CD4-positive, alpha-beta memory T cell (primary cell): ENCODE data around the gene MYO1D. TPM values are rescaled to one million over a fixed set of nuclear protein-coding genes. Genes with fewer than 3 reads are reported as not detected.
A peak's percentile ranks its signal among the peaks of the same experiment; 100 is the strongest.

Experiments used
- CTCF ChIA-PET: fragments of 350-600 bp; sonication (Branson Sonifier 250); formaldehyde crosslinking; loops from one replicate; lab custom pipeline; 2021; ENCODE audit warnings: inconsistent platforms; ENCODE audit not compliant: partially characterized antibody; lab: Charles Lee
- POLR2A ChIA-PET: fragments of 350-600 bp; sonication (Branson Sonifier 250); formaldehyde crosslinking; loops from one replicate; lab custom pipeline; 2021; ENCODE audit not compliant: partially characterized antibody; lab: Charles Lee
- DNase-seq, 5 donors: peaks; one replicate each; pipeline versions ENCODE4 v3.0.0 to v3.0.0-alpha.2; 2020 to 2022; ENCODE audit warnings: mixed read lengths in 1 of 5
- H3K27ac ChIP-seq: one replicate; pipeline ENCODE4 v1.7.0; 2013; ENCODE audit warnings: low read depth, low read length
- H3K27me3 ChIP-seq: 2 replicates; pipeline ENCODE4 v1.7.0; 2013; ENCODE audit warnings: mild to moderate bottlenecking, low read length, moderate library complexity; ENCODE audit not compliant: insufficient read depth
- H3K36me3 ChIP-seq: 2 replicates; pipeline ENCODE4 v1.7.0; 2013; ENCODE audit warnings: mild to moderate bottlenecking, low read length, moderate library complexity; ENCODE audit not compliant: insufficient read depth
- H3K4me1 ChIP-seq: 2 replicates; pipeline ENCODE4 v1.7.0; 2013; ENCODE audit warnings: mild to moderate bottlenecking, low read length, moderate library complexity; ENCODE audit not compliant: insufficient read depth
- H3K4me3 ChIP-seq, 2 donors: one replicate each; pipeline ENCODE4 v1.7.0; 2013; ENCODE audit warnings: low read length in 2 of 2, mild to moderate bottlenecking in 1 of 2
- H3K9me3 ChIP-seq, 2 donors: one replicate each; pipeline ENCODE4 v1.7.0; 2013; ENCODE audit warnings: low read length in 2 of 2, control low read depth in 1 of 2; ENCODE audit not compliant: control insufficient read depth in 1 of 2
- H3K27ac Mint-ChIP-seq, 7 donors: one replicate each; pipeline ENCODE4 v1.8.0; 2020 to 2021; ENCODE audit warnings: mixed read lengths in 7 of 7, mild to moderate bottlenecking in 6 of 7, inconsistent platforms in 3 of 7, moderate library complexity in 3 of 7
- H3K27me3 Mint-ChIP-seq, 2 donors: one replicate each; pipeline ENCODE4 v1.8.0; 2020 to 2021; ENCODE audit warnings: mixed read lengths in 2 of 2
- H3K36me3 Mint-ChIP-seq, 2 donors: one replicate each; pipeline ENCODE4 v1.8.0; 2020 to 2021; ENCODE audit warnings: mixed read lengths in 2 of 2, inconsistent platforms in 1 of 2, mild to moderate bottlenecking in 1 of 2
- H3K4me1 Mint-ChIP-seq, 4 donors: one replicate each; pipeline ENCODE4 v1.8.0; 2020 to 2021; ENCODE audit warnings: mixed read lengths in 4 of 4, mild to moderate bottlenecking in 1 of 4
- H3K4me3 Mint-ChIP-seq, 8 donors: one replicate each; pipeline ENCODE4 v1.8.0; 2020 to 2021; ENCODE audit warnings: mixed read lengths in 8 of 8, mild to moderate bottlenecking in 7 of 8, moderate library complexity in 6 of 8, inconsistent platforms in 3 of 8
- H3K9me3 Mint-ChIP-seq, 8 donors: one replicate each; pipeline ENCODE4 v1.8.0; 2020 to 2021; ENCODE audit warnings: mixed read lengths in 8 of 8, mild to moderate bottlenecking in 5 of 8, inconsistent platforms in 3 of 8, moderate library complexity in 1 of 8
- intact Hi-C: fragments of 100-400 bp; cut with micrococcal nuclease; formaldehyde crosslinking; loops from one replicate; pipeline ENCODE4 v1.15.1; 2023
- polyA plus RNA-seq, 2 donors: library from polyadenylated mRNA; unstranded; fragments of 300-500 nt; fragmentation: Illumina TruSeq; gene quantifications; one replicate each; pipeline ENCODE4 v1.2.3, GENCODE V29; 2021
- total RNA-seq, 2 experiments: library from RNA; stranded (reverse); gene quantifications; one replicate each; pipeline ENCODE4 v1.2.3, GENCODE V29; 2021

Gene MYO1D
- total and polyA plus RNA-seq, 4 experiments from 2014 or later, result 2.0 to 12.7 (median 10.5) TPM

- H3K4me1 Mint-ChIP-seq, result peaks cover 21 to 43% (median 31%) of the 10 kb centered on the region in 4 donors
- no peaks in the 10 kb centered on the region for H3K27me3 Mint-ChIP-seq
- H3K36me3 Mint-ChIP-seq, result peaks cover 8 to 31% of the 10 kb centered on the region in 2 donors
- peak within 1 kb of the TSS; percentile 79 for H3K27ac ChIP-seq
- H3K36me3 ChIP-seq, result peaks cover 9% of the 10 kb centered on the region
- ChIA-PET CTCF (interaction anchor here (0.5 to 13.5 kb wide), 34 partner anchors 9 to 433 kb away, joined by 3 to 121 read pairs (median 3); partner anchors contain the start of gene MYO1D), POLR2A (interaction anchor here (0.7 to 2.3 kb wide), 19 partner anchors 10 to 544 kb away, joined by 3 to 10 read pairs (median 4); partner anchors contain the start of genes C17orf75, CDK5R1 and ZNF207)
- peaks cover 27% of the 10 kb centered on the region for H3K4me1 ChIP-seq
- intact Hi-C loops, result loop anchor here (1.0 to 5.0 kb wide), 4 partner anchors 17 to 433 kb away; partner anchors contain the start of genes CDK5R1, MYO1D and ZNF207
- no peaks in the 10 kb centered on the region for H3K9me3 Mint-ChIP-seq
- H3K4me3 ChIP-seq, result peak within 1 kb of the TSS; percentile 66 to 71
- peak within 1 kb of the TSS; percentile 85 to 96 (median 90) for H3K4me3 Mint-ChIP-seq
- H3K27me3 ChIP-seq, result no peaks in the 10 kb centered on the region
- DNase-seq, result peak; percentile 98 to 99 (median 99)
- H3K27ac Mint-ChIP-seq, result peak within 1 kb of the TSS; percentile 33 to 96 (median 90)
- no peaks in the 10 kb centered on the region for H3K9me3 ChIP-seq
Measured at GRCh38 chr17:32444301-32445073, 432.4 kb downstream of the MYO1D start, which contains the start of gene PSMD11. PSMD11 (plus strand) TSS chr17:32444510; CDS start chr17:32444524, 14 bp downstream.

GRCh38 chr17:32443827-32444300 is 433.1 kb downstream of the MYO1D start:
- Histone ChIP-seq H3K36me3 (peaks cover 4% of the 10 kb centered on the region), H3K27ac (peak overlapping the region; percentile 79), H3K9me3 (no peaks in the 10 kb centered on the region), H3K27me3 (no peaks in the 10 kb centered on the region), H3K4me1 (peaks cover 27% of the 10 kb centered on the region), H3K4me3 (peak overlapping the region; percentile 66 to 71)
- ChIA-PET CTCF (interaction anchor here (0.6 to 13.5 kb wide), 34 partner anchors 10 to 434 kb away, joined by 3 to 121 read pairs (median 3); partner anchors contain the start of gene MYO1D), POLR2A (interaction anchor here (0.7 to 2.3 kb wide), 16 partner anchors 10 to 543 kb away, joined by 3 to 10 read pairs (median 4); partner anchors contain the start of gene ZNF207)
- Mint-ChIP-seq H3K4me1 (peaks cover 21 to 39% (median 31%) of the 10 kb centered on the region in 4 donors), H3K36me3 (peaks cover 6 to 26% of the 10 kb centered on the region in 2 donors), H3K27ac (peak overlapping the region; percentile 33 to 90 (median 74)), H3K9me3 (no peaks in the 10 kb centered on the region), H3K4me3 (peak overlapping the region; percentile 85 to 96 (median 90)), H3K27me3 (no peaks in the 10 kb centered on the region)
- no peak for DNase-seq
- intact Hi-C loops, result loop anchor here (1.0 to 5.0 kb wide), 4 partner anchors 17 to 433 kb away; partner anchors contain the start of genes CDK5R1, MYO1D and ZNF207

Other genes starting within 250 kb of the MYO1D start
- not detected for gene TMEM98, start 51.0 kb upstream of the MYO1D start, total RNA-seq
- not detected for gene TMEM98, start 51.0 kb upstream of the MYO1D start, polyA plus RNA-seq
- not detected for gene SPACA3, start 114.7 kb upstream of the MYO1D start, total RNA-seq
- gene SPACA3, start 114.7 kb upstream of the MYO1D start, polyA plus RNA-seq, result not detected